B cell (primary cell): Measurements from ENCODE around the gene BCAN. TPM values are rescaled to one million over a fixed set of nuclear protein-coding genes. Genes with fewer than 3 reads are reported as not detected.
A peak's percentile ranks its signal among the peaks of the same experiment; 100 is the strongest.

Source experiments
- ATAC-seq: fragments of 200-7000 bp; cut with Tn5 transposase; one replicate; pipeline ENCODE4 v1.10.0; 2021; ENCODE audit warnings: low read depth, mild to moderate bottlenecking, moderate number of reproducible peaks, moderate library complexity
- CTCF ChIA-PET: fragments of 350-600 bp; sonication (Branson Sonifier 250); formaldehyde crosslinking; loops from one replicate; lab custom pipeline; 2021; ENCODE audit warnings: antibody characterized with exemption, inconsistent platforms; lab: Charles Lee
- POLR2A ChIA-PET: fragments of 350-600 bp; sonication (Branson Sonifier 250); formaldehyde crosslinking; loops from one replicate; lab custom pipeline; 2021; ENCODE audit warnings: antibody characterized with exemption; lab: Charles Lee
- DNase-seq: peaks from one replicate; pipeline ENCODE4 v3.0.0; 2013
- H2AFZ ChIP-seq: 2 replicates; pipeline ENCODE4 v1.6.1; 2012; ENCODE audit warnings: mild to moderate bottlenecking, low read depth, low read length; ENCODE audit not compliant: insufficient read depth, poor library complexity, severe bottlenecking
- H3K27ac ChIP-seq, 2 donors: 1 replicate in 1 of 2; 2 replicates in 1 of 2; pipeline ENCODE4 v1.5.1; 2012 to 2013; ENCODE audit warnings: low read length in 2 of 2, mild to moderate bottlenecking in 2 of 2, moderate library complexity in 1 of 2
- H3K27me3 ChIP-seq, 4 experiments: fragments of 200-600 bp in 1 of 4; sonication (generic) in 1 of 4; replicated peaks in 1 of 4; 1 replicate in 2 of 4; 2 replicates in 2 of 4; pipeline versions ENCODE4 v1.6.1 to v1.7.0; 2013 to 2016; ENCODE audit warnings: low read length in 3 of 4, mild to moderate bottlenecking in 2 of 4, mixed read lengths in 1 of 4, moderate library complexity in 1 of 4; ENCODE audit not compliant: insufficient read depth in 4 of 4, control insufficient read depth in 3 of 4; ENCODE audit errors: control extremely low read depth in 1 of 4
- H3K36me3 ChIP-seq, 2 experiments: replicated peaks in 1 of 2; 1 replicate in 1 of 2; 2 replicates in 1 of 2; pipeline versions ENCODE4 v1.6.1 to v1.7.1; 2013; ENCODE audit warnings: low read length in 1 of 2; ENCODE audit not compliant: insufficient read depth in 2 of 2, control insufficient read depth in 1 of 2; ENCODE audit errors: control extremely low read depth in 1 of 2, extremely low read depth in 1 of 2
- H3K4me1 ChIP-seq, 2 donors: fragments of 200-600 bp in 1 of 2; sonication (generic) in 1 of 2; 1 replicate in 1 of 2; 2 replicates in 1 of 2; pipeline versions ENCODE4 v1.5.1 to v1.6.1; 2013 to 2017; ENCODE audit warnings: low read length in 2 of 2; ENCODE audit not compliant: control insufficient read depth in 2 of 2, insufficient read depth in 2 of 2
- H3K4me2 ChIP-seq: replicated peaks from 2 replicates; pipeline ENCODE3; 2012; ENCODE audit warnings: mild to moderate bottlenecking, low read depth, low read length; ENCODE audit not compliant: poor library complexity, severe bottlenecking
- H3K4me3 ChIP-seq, 5 experiments: fragments of 200-600 bp in 1 of 5; sonication (generic) in 1 of 5; 1 replicate in 3 of 5; 2 replicates in 2 of 5; pipeline versions ENCODE4 v1.5.1 to v1.7.0; 2011 to 2016; ENCODE audit warnings: low read length in 4 of 5, mild to moderate bottlenecking in 4 of 5, low read depth in 2 of 5, control low read depth in 1 of 5, moderate library complexity in 1 of 5; ENCODE audit not compliant: insufficient read depth in 1 of 5; ENCODE audit errors: control extremely low read depth in 1 of 5, extremely low read depth in 1 of 5
- H3K79me2 ChIP-seq: fragments of 200-600 bp; sonication (generic); one replicate; pipeline ENCODE4 v1.6.0; 2016; ENCODE audit warnings: low read length; ENCODE audit not compliant: control insufficient read depth, insufficient read depth
- H3K9ac ChIP-seq: fragments of 200-600 bp; sonication (generic); 2 replicates; pipeline ENCODE4 v1.6.1; 2017; ENCODE audit warnings: mild to moderate bottlenecking, low read length, moderate library complexity
- H3K9me3 ChIP-seq, 3 donors: one replicate each; pipeline versions ENCODE4 v1.6.1 to v1.7.1; 2013; ENCODE audit warnings: low read length in 2 of 3; ENCODE audit not compliant: control insufficient read depth in 2 of 3, insufficient read depth in 1 of 3; ENCODE audit errors: control extremely low read depth in 1 of 3
- H4K20me1 ChIP-seq: 2 replicates; pipeline ENCODE4 v1.6.0; 2012; ENCODE audit warnings: mild to moderate bottlenecking, low read length; ENCODE audit not compliant: insufficient read depth, control insufficient read depth, poor library complexity, severe bottlenecking
- H3K27ac Mint-ChIP-seq: one replicate; pipeline ENCODE4 v1.8.0; 2021; ENCODE audit warnings: mixed read lengths
- H3K27me3 Mint-ChIP-seq: one replicate; pipeline ENCODE4 v1.8.0; 2021; ENCODE audit warnings: mixed read lengths
- H3K4me1 Mint-ChIP-seq: one replicate; pipeline ENCODE4 v1.8.0; 2021; ENCODE audit warnings: mixed read lengths
- H3K4me3 Mint-ChIP-seq: one replicate; pipeline ENCODE4 v1.8.0; 2021; ENCODE audit warnings: mixed read lengths
- H3K9me3 Mint-ChIP-seq: one replicate; pipeline ENCODE4 v1.8.0; 2022; ENCODE audit warnings: mixed read lengths; ENCODE audit not compliant: insufficient read depth
- CTCF ChIP-seq: fragments of 200-600 bp; IDR thresholded peaks from one replicate; pipeline ENCODE4 v1.8.0; 2022; ENCODE audit warnings: antibody characterized with exemption, mild to moderate bottlenecking
- EZH2 ChIP-seq: IDR thresholded peaks from 2 replicates; pipeline ENCODE4 v1.6.1; 2012; ENCODE audit warnings: borderline replicate concordance, low read depth, mild to moderate bottlenecking, moderate library complexity, low read length; ENCODE audit not compliant: insufficient read depth, poor library complexity, severe bottlenecking
- WGBS: methylation state at CpG from one replicate; pipeline ENCODE4 v1.1.5; 2013; ENCODE audit warnings: missing lambda C conversion rate; ENCODE audit not compliant: insufficient coverage; 5-methylcytosine and 5-hydroxymethylcytosine counted together
- intact Hi-C: fragments of 100-400 bp; cut with micrococcal nuclease; formaldehyde crosslinking; loops from one replicate; pipeline ENCODE4 v1.10.0; 2022
- polyA plus RNA-seq: library from polyadenylated mRNA; depleted of rRNA; stranded (reverse); fragments of >200 nt; gene quantifications from 2 replicates; pipeline ENCODE4 v1.2.3, GENCODE V29; 2012
- total RNA-seq, 2 donors: library from RNA; stranded (reverse); fragments of 120-200 nt in 1 of 2; gene quantifications; 1 replicate in 1 of 2; 2 replicates in 1 of 2; pipeline versions ENCODE4 v1.2.3 to v1.2.4, GENCODE V29; 2013 to 2022

The BCAN gene
- total and polyA plus RNA-seq, 2 donors (not counting 1 experiment from before 2014, with no cell fraction given): not detected

- Histone ChIP-seq H3K27me3 (peaks cover 0 to 82% (median 55%) of the 10 kb centered on the region in 4 experiments), H3K36me3 (no peaks in the 10 kb centered on the region), H4K20me1 (no peaks in the 10 kb centered on the region), H3K9me3 (peaks cover 0 to 6% (median 0%) of the 10 kb centered on the region in 3 donors), H3K4me3 (peak overlapping the region in 4 of 5 experiments; percentile 2 to 50 (median 26)), H2AFZ (peak overlapping the region; percentile 54), H3K4me2 (peak overlapping the region; percentile 87), H3K79me2 (no peaks in the 10 kb centered on the region), H3K27ac (no peak overlapping the region), H3K4me1 (peaks cover 24 to 28% of the 10 kb centered on the region in 2 donors), H3K9ac (peak overlapping the region; percentile 42)
- H3K27ac Mint-ChIP-seq: no peak overlapping the region
- POLR2A ChIA-PET: no interaction called here
- peak overlapping the region; percentile 78 for H3K4me3 Mint-ChIP-seq
- ATAC-seq: peak; percentile 16
- H3K9me3 Mint-ChIP-seq: no peaks in the 10 kb centered on the region
- intact Hi-C loops: no loop called here
- peaks cover 82% of the 10 kb centered on the region for H3K27me3 Mint-ChIP-seq
- TF ChIP-seq CTCF (no peak), EZH2 (peak; percentile 44)
- peaks cover 23% of the 10 kb centered on the region for H3K4me1 Mint-ChIP-seq
- peak; percentile 25 for DNase-seq
- 23% methylated on average over 39 of the region's 40 CpGs for WGBS
- CTCF ChIA-PET: interaction anchor here (0.5 to 4.6 kb wide), 7 partner anchors 16 to 257 kb away, joined by 3 to 29 read pairs (median 4); no protein-coding TSS in a partner anchor
Measured at GRCh38 chr1:156642265-156643048, 540 bp downstream of the BCAN start.
